Chondrocyte (in vitro differentiated cells): ENCODE measurements around the gene ROS1. TPM values are rescaled to one million over a fixed set of nuclear protein-coding genes. Genes with fewer than 3 reads are reported as not detected.

Experiments
- DNase-seq: peaks from one replicate; pipeline ENCODE4 v3.0.0; 2021; ENCODE audit warnings: mixed read lengths, low spot score
- H3K27ac Mint-ChIP-seq: one replicate; pipeline ENCODE4 v1.8.0; 2021; ENCODE audit warnings: mild to moderate bottlenecking, moderate library complexity, mixed read lengths; ENCODE audit not compliant: unreplicated experiment
- H3K27me3 Mint-ChIP-seq: 2 replicates; pipeline ENCODE4 v1.8.0; 2021; ENCODE audit warnings: low read depth, mixed read lengths
- H3K36me3 Mint-ChIP-seq: 2 replicates; pipeline ENCODE4 v1.8.0; 2021; ENCODE audit warnings: low read depth, mixed read lengths
- H3K4me1 Mint-ChIP-seq: 2 replicates; pipeline ENCODE4 v1.8.0; 2021; ENCODE audit warnings: low read depth, mild to moderate bottlenecking, mixed read lengths
- H3K4me3 Mint-ChIP-seq: one replicate; pipeline ENCODE4 v1.8.0; 2021; ENCODE audit warnings: mild to moderate bottlenecking, moderate library complexity, mixed read lengths; ENCODE audit not compliant: unreplicated experiment
- H3K9me3 Mint-ChIP-seq: 2 replicates; pipeline ENCODE4 v1.8.0; 2021; ENCODE audit warnings: low read depth, mixed read lengths
- CTCF ChIP-seq: fragments of 200-600 bp; sonication (generic); IDR thresholded peaks from 2 replicates; pipeline ENCODE4 v1.5.0; 2021; ENCODE audit warnings: antibody characterized with exemption, mild to moderate bottlenecking, moderate library complexity
- total RNA-seq: library from RNA; stranded (reverse); gene quantifications from 3 replicates; pipeline ENCODE4 v1.2.1, GENCODE V29; 2021

The ROS1 gene
- total RNA-seq, 1 donor from 2014 or later = not detected

DNA sequence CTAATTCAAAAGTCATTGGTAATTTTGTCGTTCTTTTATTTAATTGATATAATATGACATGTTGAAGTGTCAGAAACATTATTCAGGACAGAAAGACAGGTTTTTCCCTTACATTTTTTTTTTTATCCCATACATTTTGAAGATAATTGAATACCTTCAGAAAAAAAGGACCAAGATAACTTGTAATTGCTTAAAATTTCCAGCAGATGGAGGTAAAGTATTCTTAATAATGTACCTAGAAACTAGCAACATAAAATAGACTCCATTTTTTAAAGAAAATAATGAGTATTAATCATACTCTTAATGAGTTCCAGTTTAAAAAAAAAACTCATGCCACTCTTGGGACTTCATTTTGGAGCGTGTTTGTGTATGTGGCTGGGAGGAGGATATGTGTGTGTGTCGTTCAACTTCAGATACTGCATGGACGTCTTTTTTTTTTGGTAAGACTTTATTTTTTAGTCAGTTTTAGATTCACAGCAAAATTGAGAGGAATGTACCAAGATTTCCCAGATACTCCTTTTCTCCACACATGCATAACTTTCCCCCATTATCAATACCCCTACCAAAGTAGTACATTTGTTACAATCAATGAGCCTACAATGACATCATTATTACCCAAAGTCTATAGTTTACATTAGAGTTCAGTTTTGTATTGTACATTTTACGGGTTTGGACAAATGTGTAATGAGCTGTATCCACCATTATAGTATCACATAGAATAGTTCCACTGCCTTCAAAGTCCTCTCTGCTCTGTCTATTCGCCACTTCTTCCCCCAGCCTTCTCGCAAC lies 79.4 kb downstream of the ROS1 start:
- peaks cover 54% of the 10 kb centered on the region for H3K27me3 Mint-ChIP-seq
- DNase-seq = no peak
- H3K27ac Mint-ChIP-seq = no peak overlapping the region
- H3K36me3 Mint-ChIP-seq = no peaks in the 10 kb centered on the region
- no peaks in the 10 kb centered on the region for H3K9me3 Mint-ChIP-seq
- peak overlapping the region; percentile 23 for H3K4me3 Mint-ChIP-seq
- peak; percentile 88 for TF ChIP-seq CTCF
- H3K4me1 Mint-ChIP-seq = no peaks in the 10 kb centered on the region

GRCh38 chr6:117345292-117345610 lies 80.5 kb downstream of the ROS1 start:
- Mint-ChIP-seq H3K9me3 (no peaks in the 10 kb centered on the region), H3K4me1 (no peaks in the 10 kb centered on the region), H3K27me3 (peaks cover 47% of the 10 kb centered on the region), H3K4me3 (no peak overlapping the region), H3K36me3 (no peaks in the 10 kb centered on the region), H3K27ac (no peak overlapping the region)
- DNase-seq = no peak
- TF ChIP-seq CTCF = no peak

GRCh38 chr6:117344444-117345291 lies 81.1 kb downstream of the ROS1 start:
- TF ChIP-seq CTCF = no peak
- H3K27me3 Mint-ChIP-seq = peaks cover 49% of the 10 kb centered on the region

DNA sequence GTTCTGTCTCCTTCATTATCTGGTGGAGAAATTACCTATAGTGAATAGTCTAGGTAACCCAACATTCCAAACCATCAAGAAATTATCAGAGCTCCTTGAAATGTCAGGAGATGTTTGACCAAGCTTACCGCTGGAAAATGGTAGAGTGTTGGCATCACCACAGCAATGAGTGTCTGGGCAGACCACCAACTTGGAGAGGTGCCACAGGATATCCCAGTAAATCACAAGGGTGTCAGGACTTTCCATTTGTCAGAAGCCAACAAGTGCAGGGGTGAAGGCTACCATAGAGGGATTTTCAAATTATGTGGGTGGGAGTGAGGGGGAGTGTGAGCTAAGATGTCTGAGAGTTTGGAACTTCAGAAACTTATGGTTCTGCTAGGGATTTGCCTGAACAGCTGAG lies 87.2 kb downstream of the ROS1 start:
- H3K4me1 Mint-ChIP-seq = no peaks in the 10 kb centered on the region
- TF ChIP-seq CTCF = no peak
- no peaks in the 10 kb centered on the region for H3K36me3 Mint-ChIP-seq
- H3K9me3 Mint-ChIP-seq = no peaks in the 10 kb centered on the region
- peaks cover 27% of the 10 kb centered on the region for H3K27me3 Mint-ChIP-seq
- no peak overlapping the region for H3K27ac Mint-ChIP-seq
- H3K4me3 Mint-ChIP-seq = no peak overlapping the region
- DNase-seq = no peak

More at GRCh38 chr6:117344444-117345291, 81.1 kb downstream of the ROS1 start:
- no peaks in the 10 kb centered on the region for H3K4me1 Mint-ChIP-seq
- H3K27ac Mint-ChIP-seq = no peak overlapping the region
- DNase-seq = no peak
- H3K9me3 Mint-ChIP-seq = no peaks in the 10 kb centered on the region
- no peaks in the 10 kb centered on the region for H3K36me3 Mint-ChIP-seq
- H3K4me3 Mint-ChIP-seq = no peak overlapping the region

DNA sequence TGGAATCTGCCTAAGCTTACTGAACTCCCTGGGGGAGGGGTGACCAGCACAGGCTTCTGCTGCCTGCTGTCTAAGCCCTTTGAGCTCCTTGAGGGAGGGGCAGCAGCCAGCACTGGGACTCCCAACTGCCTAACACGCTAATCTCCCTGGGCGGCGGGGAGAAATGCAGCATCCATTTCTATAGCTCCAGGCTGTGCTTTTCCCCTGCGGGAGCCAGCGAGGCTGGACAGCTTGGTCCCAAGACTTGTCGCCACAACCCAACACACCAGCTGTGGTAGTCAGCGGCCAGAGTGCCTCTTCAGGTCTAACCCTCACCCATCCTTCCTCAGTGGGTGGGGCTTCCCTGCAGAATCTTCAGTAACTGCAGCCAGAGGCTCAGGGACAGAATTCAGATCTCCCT lies 95.8 kb downstream of the ROS1 start:
- Mint-ChIP-seq H3K27me3 (peaks cover 11% of the 10 kb centered on the region), H3K27ac (no peak overlapping the region), H3K4me3 (no peak overlapping the region), H3K4me1 (no peaks in the 10 kb centered on the region), H3K9me3 (peaks cover 20% of the 10 kb centered on the region), H3K36me3 (no peaks in the 10 kb centered on the region)
- no peak for TF ChIP-seq CTCF
- peak; percentile 63 for DNase-seq
